Measurements from ENCODE around the gene ANKRD11. TPM values are rescaled to one million over a fixed set of nuclear protein-coding genes. Genes with fewer than 3 reads are reported as not detected.
"Not testable (repeated sequence)": the region's sequence is repeated elsewhere in the genome, so short reads cannot be mapped to it uniquely, and the experiment has no call there.

Gene ANKRD11
- polyA plus RNA-seq, 5 donors: 82.4 to 104 (median 91.2) TPM

GRCh38 chr16:89482817-89483205 is 7.5 kb downstream of the ANKRD11 start:
- DNase-seq: no peak

DNA sequence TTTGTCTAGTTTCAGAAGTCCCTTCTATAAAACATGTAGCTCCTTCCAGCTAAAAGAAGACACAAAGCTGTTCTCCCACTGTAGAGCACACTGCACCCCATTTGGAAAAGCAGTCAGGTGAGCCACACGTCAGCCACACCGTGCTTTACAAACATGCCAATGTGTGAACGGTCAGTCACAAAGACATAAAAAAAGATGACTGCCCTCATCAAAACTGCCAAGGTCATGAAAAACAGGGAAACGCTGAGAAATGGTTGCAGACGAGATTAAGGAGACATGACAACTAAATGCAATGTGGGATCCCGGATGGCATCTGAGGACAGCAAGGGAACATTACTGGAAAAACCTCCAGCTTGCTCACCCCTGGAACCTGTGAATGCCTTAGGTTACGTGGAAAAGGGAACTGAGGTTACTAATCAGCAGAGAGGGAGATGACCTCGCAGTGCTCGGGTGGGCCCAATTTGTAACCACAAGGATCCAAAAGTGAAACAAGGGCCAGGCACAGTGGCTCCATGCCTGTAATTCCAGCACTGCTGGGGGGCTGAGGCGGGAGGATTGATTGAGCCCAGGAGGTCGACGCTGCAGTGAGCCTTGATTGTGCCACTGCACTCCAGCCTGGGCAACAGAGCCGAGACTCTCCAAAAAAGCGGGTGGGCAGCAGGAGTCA is 8.1 kb downstream of the ANKRD11 start:
- no peak for DNase-seq

- DNase-seq: no peak
These were observed 8.9 kb downstream of the ANKRD11 start for GRCh38 chr16:89481356-89481955.

- DNase-seq: no peak
These were observed 11.7 kb downstream of the ANKRD11 start for GRCh38 chr16:89478576-89479221.

DNA sequence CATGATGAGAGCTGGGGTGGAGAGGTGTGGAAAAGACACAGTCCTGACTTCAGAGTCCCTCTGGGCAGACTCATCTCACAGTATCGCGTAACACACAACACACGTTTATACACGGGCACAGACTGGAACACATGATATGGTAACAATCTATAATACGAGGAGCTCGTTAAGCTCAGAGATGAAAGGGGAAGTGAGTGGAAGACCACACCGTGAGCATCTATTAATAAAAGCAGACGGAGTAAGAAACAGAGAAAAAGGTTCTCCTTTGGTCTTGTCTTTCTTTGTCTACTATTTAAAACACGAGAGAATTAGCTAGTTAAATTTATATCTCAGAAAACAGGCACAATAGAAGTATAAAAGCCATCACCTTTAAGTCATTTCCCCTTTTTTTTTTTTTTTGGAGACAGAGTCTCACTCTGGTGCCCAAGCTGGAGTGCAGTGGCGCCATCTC is 13.5 kb downstream of the ANKRD11 start:
- DNase-seq: no peak

DNA sequence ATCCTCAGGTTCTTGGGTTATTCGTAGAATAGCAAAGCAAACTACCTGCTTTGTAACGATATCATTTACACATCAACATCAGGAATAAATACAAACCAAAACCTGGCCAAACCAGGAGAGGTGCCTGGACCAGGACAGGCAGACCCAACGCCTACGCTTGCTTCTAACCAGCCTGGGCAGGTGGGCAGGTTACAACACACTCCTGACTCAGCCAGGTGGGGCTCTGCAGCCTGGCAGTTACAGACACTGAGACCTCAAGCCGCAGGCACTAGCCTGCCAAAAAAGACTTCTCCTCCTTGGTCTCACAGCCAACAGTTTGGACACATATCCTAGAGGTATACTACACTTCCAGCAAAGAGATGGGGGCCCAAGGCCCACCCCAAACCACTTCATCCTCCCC is 14.0 kb downstream of the ANKRD11 start:
- no peak for DNase-seq

DNA sequence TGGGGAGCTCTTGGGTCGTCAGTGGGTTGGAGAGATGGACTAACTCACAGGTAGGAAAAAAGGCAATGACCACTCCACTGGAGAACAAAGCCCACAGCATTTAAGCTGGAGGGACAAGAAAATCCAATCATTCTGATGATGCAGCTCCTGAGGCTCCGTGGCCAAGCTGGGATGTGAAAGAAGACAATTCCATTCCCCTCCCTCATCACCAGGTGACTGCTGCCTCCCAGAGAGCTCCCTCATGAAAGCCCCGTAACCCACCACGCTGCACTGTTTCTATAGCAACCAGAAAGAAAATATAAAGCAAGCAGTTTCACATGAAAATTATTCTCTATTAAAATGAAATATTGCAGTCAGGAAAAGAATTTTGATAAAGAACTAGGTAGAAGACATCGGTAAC is 15.2 kb downstream of the ANKRD11 start:
- DNase-seq: no peak

DNA sequence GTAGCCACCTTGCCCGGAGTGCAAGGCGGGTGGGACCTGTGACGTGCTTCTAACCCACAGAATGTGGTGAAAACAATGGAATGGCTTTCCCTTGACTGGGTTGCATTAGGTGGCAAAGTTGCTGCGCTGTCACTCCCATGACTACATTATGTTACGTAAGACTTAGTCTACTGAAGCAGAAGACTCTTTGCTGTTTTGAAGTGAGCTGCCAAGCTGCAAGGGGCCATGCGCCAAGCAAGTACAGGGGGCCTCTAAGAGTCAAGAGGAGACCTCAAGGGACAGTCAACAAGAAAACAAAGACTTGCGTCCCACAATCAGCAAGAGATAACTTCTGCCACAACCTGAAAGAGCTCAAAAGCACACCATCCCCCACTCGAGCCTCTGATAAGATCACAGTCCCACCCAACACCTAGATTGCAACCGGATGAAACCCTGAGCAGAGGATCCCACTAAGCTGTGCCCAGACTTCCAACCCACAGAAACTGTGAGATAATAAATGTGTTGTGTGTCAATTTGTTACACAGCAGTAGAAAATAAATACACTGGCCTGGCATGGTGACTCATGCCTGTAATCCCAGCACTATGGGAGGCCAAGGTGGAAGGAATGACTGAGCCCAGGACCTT is 16.5 kb downstream of the ANKRD11 start:
- no peak for DNase-seq

GRCh38 chr16:89473136-89473712 is 17.1 kb downstream of the ANKRD11 start:
- DNase-seq: no peak

GRCh38 chr16:89472711-89473075 is 17.7 kb downstream of the ANKRD11 start:
- DNase-seq: no peak

GRCh38 chr16:89467382-89467781 is 23.0 kb downstream of the ANKRD11 start:
- no peak for DNase-seq

- no peak for DNase-seq
These were observed 23.4 kb downstream of the ANKRD11 start for GRCh38 chr16:89466920-89467319.

DNA sequence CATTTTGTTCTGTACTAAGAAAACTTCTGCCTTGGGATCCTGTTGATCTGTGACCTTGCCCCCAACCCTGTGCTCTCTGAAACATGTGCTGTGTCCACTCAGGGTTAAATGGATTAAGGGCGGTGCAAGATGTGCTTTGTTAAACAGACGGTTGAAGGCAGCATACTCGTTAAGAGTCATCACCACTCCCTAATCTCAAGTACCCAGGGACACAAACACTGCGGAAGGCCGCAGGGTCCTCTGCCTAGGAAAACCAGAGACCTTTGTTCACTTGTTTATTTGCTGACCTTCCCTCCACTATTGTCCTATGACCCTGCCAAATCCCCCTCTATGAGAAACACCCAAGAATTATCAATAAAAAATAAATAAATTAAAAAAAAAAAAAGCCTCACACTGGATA is 27.0 kb downstream of the ANKRD11 start:
- not testable (repeated sequence) for DNase-seq

DNA sequence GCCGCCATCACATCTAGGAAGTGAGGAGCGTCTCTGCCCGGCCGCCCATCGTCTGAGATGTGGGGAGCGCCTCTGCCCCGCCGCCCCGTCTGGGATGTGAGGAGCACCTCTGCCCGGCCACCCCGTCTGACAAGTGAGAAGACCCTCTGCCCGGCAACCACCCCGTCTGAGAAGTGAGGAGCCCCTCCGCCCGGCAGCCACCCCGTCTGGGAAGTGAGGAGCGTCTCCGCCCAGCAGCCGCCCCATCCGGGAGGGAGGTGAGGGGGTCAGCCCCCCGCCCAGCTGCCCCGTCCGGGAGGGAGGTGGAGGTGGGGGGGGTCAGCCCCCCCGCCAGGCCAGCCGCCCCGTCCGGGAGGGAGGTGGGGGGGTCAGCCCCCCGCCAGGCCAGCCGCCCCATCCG is 27.7 kb downstream of the ANKRD11 start:
- DNase-seq: not testable (repeated sequence)

- not testable (repeated sequence) for DNase-seq
These were observed 28.5 kb downstream of the ANKRD11 start for GRCh38 chr16:89461890-89462289.

- no peak for DNase-seq
These were observed 29.8 kb downstream of the ANKRD11 start for GRCh38 chr16:89460556-89460955.

- no peak for DNase-seq
These were observed 31.4 kb downstream of the ANKRD11 start for GRCh38 chr16:89458967-89459366.

DNA sequence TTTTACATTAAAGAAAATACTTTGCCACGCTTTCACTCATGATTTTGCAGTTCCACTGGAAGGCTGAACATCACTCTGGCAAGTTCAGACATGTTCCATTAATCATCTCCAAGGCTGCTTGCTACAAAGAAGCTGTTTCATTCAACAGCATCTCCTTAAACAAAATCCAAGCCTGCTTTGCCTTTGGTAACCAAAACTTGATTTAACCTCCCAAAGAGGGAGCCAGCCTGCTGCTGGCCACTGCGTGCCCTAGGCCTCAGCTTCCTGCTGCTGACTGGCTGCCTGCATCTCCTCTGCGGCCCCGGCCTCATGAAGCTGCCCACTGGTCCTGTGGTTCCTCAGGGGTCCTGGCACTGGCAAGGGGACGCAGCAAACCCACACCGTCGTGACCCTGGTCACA is 31.8 kb downstream of the ANKRD11 start:
- no peak for DNase-seq

DNA sequence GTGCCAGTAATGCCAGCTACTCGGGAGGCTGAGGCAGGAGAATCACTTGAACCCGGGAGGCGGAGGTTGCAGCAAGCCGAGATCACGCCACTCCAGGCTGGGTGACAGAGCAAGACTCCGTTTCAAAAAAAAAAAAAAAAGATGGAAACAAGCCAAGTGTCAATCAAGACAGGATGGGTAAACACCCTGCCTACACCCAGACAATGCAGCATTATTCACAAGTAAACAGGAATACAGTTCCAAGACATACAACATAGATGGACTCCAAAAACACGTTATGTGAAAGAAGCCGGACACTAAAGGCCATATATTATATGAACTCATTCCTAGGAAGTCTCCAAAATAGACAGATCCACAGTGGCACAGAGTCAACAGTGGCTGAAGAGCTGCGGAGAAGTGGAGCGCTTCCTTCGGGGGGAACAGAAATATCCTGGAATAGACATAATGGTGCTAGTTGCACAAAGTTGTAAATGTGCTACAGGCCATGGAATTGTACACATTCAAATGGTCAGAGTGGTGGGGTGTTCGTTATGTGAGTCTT is 33.9 kb downstream of the ANKRD11 start:
- DNase-seq: no peak

DNA sequence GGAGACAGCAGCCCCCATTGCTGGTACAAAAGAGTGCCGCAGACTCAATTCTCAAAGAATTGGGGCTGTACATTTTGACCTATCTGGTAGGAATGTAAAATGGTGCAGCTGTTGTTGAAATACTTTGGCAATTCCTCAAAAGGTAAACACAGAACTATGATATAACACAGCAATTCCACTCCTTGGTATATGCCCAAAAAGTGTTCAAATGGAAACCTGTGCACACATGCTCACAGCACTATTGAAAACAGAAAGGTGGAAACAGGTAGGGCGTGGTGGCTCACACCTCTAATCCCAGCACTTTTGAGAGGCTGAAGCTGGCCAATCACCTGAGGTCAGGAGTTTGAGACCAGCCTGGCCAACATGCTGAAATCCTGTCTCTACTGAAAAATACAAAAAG is 34.7 kb downstream of the ANKRD11 start:
- no peak for DNase-seq

GRCh38 chr16:89455178-89455577 is 35.2 kb downstream of the ANKRD11 start:
- no peak for DNase-seq

Data from right lung (tissue), 5 donors.